ENCODE data around the gene STK33.

DNA sequence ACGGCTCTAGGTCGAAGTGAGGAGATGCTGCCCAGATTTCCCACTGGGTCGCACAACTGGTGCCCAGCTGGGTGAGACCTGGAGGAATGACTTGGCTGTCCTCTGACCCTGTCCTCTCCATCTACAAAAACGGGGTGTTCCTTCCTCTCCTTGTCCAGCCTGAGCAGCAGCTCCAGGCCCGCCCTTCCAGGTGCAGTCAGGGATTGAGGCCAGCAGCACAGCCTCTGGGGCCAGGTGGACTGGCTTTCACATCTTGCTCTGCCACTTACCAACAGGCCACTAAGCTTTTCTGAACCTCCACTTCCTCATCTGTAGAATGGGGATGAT lies 238.6 kb downstream of the STK33 start:
- TF ChIP-seq SUZ12 (IDR thresholded peaks at IDR 0.05; ENCODE audit: extremely low read depth, insufficient read depth, insufficient read length) (no peak), YY1 (IDR thresholded peaks at IDR 0.05; ENCODE audit: insufficient read depth, insufficient read length) (no peak), ZNF274 (IDR thresholded peaks at IDR 0.05; ENCODE audit: low read depth, low read length) (no peak)

Measured in NT2/D1 (cell line).